Mononuclear cell (primary cell): ENCODE measurements around the gene TASOR2. TPM values are rescaled to one million over a fixed set of nuclear protein-coding genes. Genes with fewer than 3 reads are reported as not detected.
A peak's percentile ranks its signal among the peaks of the same experiment; 100 is the strongest.

ENCODE experiments used
- H3K27me3 ChIP-seq: 2 replicates; pipeline ENCODE4 v1.6.0; 2011; ENCODE audit warnings: low read length, control low read depth; ENCODE audit not compliant: insufficient read depth
- H3K4me1 ChIP-seq: 2 replicates; pipeline ENCODE4 v1.5.1; 2011; ENCODE audit warnings: mild to moderate bottlenecking, low read length, control low read depth; ENCODE audit not compliant: insufficient read depth
- H3K4me3 ChIP-seq: 2 replicates; pipeline ENCODE4 v1.5.1; 2011; ENCODE audit warnings: mild to moderate bottlenecking, low read length, moderate library complexity
- H3K9me3 ChIP-seq: 2 replicates; pipeline ENCODE4 v1.5.1; 2011; ENCODE audit warnings: low read depth, mild to moderate bottlenecking, control low read depth, low read length
- total RNA-seq: library from RNA; depleted of rRNA; stranded (reverse); fragments of >200 nt; gene quantifications from one replicate; pipeline ENCODE4 v1.2.3, GENCODE V29; 2012

TASOR2 gene
- total RNA-seq, 1 donor, result 114 TPM

DNA sequence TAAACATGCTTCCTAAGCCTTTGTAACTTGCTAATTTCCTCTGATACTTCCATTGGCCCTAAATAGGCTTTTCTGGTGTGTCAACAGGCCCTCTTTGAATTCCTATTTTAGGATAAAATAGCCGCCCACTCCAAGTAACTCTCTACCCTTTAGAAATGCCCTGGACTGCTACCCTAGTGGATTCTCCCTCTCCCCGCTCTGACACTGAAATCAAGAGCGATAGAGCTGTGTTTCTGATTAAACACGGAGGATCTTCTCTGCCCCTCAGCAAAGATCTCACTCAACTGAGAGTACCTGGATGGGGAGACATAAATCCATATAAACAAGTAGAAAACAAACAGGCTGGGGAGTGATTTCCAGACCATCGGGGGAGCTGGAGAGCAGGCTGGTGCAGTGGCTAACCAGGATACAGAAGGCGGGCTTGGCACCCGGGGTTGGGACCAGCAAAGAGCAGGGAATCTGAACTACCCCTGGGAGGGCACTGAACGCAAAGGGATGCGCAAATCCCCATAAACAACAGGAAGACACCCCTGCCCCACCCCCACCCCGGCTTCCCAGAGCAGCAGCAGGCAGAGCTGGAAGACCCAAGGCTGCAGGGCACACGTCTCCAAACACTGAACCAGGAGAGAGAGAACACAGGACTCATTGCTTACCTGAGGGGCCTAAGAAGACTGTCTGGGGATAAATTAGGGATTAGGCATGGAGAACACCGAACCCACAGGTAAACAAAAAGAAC lies 20.8 kb upstream of the TASOR2 start:
- Histone ChIP-seq H3K4me1 (peaks cover 30% of the 10 kb centered on the region), H3K27me3 (no peaks in the 10 kb centered on the region), H3K4me3 (no peak overlapping the region), H3K9me3 (no peaks in the 10 kb centered on the region)

DNA sequence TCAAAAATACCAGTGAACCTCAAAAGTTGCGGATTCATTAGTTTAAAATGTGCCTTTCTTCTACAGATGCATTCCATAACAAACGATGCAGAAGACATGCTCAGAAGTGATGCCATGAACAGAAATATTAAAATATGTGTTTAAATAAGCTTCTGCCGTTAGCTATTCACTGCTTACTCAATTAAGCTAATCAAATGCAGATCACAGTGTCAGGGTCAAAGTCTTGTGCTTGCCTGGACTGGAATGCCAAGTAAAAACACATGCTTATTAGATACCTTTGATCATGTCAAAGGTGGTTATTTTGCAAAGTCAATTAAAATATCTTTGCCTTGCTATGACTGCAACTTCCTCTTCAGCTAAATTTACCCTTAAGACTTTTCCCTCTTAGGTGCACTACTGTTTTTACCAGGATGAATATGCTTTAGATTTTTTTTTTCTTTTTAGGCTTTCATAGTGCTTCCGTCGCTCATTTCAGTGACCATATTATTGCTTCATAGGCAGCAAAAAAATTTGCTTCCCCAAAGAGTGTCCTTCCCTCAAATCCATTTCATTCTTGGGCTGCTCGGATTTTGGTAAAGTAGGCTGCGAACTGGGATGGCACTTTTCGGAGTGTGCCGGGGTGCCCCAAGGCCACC lies 19.1 kb upstream of the TASOR2 start:
- Histone ChIP-seq H3K27me3 (no peaks in the 10 kb centered on the region), H3K4me1 (peaks cover 19% of the 10 kb centered on the region), H3K9me3 (no peaks in the 10 kb centered on the region), H3K4me3 (peak overlapping the region; percentile 59)

DNA sequence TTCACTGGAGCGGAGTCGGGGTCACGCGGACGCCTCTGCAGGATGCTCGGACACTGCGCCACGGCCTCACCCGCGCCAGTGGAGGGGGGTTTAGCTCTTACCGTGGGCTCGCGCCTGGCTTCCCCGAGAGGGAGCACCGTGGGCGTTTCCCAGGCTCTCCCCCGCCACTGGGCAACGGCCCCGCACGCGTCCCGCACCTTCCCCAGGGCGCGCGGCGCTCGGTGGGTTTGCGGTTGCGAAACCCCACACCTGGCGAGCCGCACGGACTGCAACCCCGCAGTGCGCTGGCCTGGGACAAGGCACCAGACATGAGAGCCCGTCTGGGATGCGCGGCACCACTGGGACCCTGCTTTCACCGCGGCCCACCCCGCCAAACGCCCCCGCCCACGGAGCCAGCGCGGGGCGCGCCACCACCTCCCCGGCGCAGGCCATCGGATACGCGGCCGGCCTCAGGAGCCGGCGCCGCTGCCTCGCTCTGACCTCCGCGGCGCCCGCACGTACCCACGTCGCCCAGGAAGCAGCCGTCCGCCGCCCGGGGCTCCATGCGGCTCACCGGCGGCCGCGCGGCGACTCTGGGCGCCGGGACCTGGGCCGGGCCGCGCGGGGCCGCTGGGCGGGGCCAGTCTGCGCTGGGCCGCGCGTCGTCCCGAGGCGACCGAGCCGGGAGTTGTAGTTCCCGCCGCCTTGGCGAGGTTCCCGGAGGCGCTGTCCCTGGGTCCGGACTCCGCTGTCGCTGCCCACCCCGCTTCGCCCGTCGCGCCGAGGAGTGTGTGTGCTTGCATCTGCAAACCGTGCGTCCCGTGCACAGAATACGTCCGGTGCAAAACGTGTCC lies 18.4 kb upstream of the TASOR2 start, which contains the start of gene ASB13:
ASB13 (minus strand) TSS at position 588 of the 833 bp plus-strand sequence; CDS start at position 544, 44 bp downstream.
- peaks cover 19% of the 10 kb centered on the region for H3K4me1 ChIP-seq
- H3K9me3 ChIP-seq, result no peaks in the 10 kb centered on the region
- peak within 1 kb of the TSS; percentile 59 for H3K4me3 ChIP-seq
- H3K27me3 ChIP-seq, result no peaks in the 10 kb centered on the region

DNA sequence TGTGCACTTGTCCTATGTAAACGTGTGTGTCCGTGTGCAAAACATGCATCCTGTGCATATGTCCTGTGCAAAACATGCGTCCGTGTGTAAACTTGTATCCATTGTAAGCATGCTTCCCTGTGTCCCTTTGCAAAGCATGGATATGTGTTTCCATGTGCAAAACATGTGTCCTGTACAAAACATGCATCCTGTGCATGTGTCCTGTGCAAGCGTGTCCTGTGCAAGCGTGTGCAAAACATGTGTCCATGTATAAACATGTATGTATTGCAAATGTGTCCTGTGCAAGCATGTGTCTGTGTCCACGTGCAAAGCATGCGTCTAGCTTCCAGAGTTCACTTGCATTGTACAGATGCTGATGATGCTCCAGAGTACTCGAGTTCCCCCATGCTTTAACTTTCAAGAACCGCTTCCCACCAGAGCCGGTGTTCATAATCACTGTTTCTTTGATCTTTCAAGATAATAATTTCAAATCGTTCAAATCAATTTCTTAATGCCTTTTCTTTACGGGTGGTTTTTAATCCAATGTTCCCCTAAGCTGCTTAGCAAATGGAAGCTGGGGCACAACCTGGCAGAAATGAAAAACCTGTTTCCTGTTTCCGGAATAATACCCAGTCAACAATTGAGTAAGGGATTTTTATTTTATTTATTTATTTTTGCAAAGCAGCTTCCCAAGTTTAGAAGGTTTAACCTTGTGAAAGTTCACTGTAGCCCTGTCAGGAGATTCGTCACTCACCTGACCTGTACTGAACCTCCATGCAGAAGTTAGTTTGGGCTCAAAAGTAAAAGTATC lies 17.6 kb upstream of the TASOR2 start:
- Histone ChIP-seq H3K9me3 (no peaks in the 10 kb centered on the region), H3K4me1 (peaks cover 19% of the 10 kb centered on the region), H3K27me3 (no peaks in the 10 kb centered on the region), H3K4me3 (peak overlapping the region; percentile 59)

DNA sequence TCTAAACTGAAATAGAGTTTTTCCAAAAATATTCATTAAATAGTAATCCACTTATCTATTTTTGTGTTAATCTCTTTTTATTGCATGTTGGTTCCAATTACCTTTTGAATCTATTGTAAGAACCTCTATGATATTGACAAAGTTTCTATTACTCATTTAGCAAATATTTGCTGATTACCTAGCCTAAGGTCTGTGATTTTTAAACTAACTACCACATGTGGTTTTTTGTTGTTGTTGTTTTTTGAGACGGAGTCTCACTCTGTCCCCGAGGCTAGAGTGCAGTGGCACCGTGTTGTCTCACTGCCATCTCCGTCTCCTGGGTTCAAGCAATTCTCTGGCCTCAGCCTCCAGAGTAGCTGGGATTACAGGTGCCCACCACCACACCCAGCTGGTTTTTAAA lies 16.2 kb upstream of the TASOR2 start:
- Histone ChIP-seq H3K4me3 (no peak overlapping the region), H3K9me3 (no peaks in the 10 kb centered on the region), H3K4me1 (peaks cover 19% of the 10 kb centered on the region), H3K27me3 (peaks cover 3% of the 10 kb centered on the region)

DNA sequence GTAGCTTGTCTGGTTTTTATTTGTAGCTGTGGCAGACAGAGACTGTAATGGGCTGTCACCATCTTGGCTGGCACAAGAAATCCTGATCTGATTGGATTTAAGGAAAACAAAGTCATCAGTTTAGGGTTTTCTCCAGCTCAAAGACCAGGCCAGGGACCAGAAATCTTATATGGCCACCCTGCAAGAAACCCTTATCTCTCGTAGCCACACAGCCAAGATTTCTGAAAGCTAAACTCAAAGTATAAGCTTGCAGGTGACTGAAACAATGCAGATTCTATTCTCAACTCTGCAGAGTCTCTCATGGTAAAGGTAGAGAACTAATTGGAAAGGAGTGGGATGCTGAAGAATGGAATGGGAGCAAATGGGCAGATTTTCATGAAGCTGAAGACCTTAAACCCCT lies 15.0 kb upstream of the TASOR2 start:
- Histone ChIP-seq H3K4me1 (peaks cover 19% of the 10 kb centered on the region), H3K27me3 (peaks cover 3% of the 10 kb centered on the region), H3K4me3 (no peak overlapping the region), H3K9me3 (no peaks in the 10 kb centered on the region)

DNA sequence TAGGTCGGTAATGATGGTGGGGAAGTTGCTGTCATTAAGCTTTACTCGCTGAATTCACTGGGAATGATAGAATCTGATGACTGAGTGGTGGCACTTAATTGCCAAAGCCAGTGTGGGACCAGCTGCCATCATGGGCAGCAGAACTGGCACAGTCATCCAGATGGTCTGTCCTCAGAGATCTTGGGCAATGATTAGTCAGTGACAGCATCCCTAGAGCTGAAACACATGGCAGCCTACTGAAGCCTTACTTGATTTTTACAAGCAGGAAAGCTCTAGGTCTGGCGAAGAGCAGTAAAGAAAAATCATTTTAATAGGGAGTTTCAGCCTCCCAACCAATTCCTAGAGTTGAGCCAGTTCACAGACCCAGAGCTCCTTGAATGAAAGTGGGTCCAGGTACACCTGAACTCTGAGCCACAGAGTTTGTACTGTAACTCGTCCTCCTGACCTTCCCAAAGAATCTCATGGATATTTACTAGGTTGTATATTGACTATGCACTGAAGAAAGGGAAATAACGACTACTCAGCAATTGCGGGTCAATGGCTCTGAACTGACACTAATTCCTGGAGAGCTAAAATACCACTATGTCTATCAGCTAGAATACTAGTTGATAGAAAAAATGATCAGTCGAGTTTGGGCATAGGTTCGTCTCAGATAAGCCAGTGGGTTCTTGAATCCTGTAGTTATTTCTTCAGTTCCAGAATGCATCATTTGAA lies 13.8 kb upstream of the TASOR2 start:
- H3K4me1 ChIP-seq, result peaks cover 14% of the 10 kb centered on the region
- H3K9me3 ChIP-seq, result no peaks in the 10 kb centered on the region
- no peak overlapping the region for H3K4me3 ChIP-seq

DNA sequence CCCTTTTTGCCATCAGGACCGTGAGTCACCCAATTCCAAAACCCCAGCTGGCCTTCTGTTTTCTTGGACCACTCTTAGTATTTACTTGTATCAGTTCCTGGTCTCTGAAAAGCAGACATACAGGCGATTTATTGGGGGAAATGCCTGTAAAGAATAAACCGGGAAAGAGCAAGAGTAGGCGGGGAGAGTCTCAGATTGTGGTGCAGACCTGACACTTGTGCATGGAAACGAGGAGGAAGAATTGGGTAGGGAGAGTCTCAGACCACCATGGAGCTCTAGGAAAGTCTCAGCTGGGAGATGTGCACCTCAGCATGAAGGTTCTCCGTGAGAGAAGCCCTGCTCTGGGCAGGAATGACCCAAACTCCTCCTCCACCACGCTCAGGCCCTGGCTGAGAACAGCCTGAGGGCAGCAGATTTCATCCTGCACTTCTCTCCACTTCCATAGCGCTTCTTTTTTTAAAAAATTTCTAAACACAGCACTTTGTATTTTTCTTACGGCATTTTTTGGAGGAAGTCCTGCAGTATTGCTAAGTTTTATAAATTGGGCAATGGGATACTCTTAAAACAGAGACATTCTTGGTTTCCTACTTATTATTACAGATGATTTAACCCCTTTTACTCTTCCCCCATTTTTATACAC lies 6.1 kb upstream of the TASOR2 start:
- H3K4me3 ChIP-seq, result no peak overlapping the region
- H3K9me3 ChIP-seq, result no peaks in the 10 kb centered on the region
- H3K4me1 ChIP-seq, result no peaks in the 10 kb centered on the region
- no peaks in the 10 kb centered on the region for H3K27me3 ChIP-seq

More for the DNA sequence above, 13.8 kb upstream of the TASOR2 start:
- peaks cover 3% of the 10 kb centered on the region for H3K27me3 ChIP-seq

DNA sequence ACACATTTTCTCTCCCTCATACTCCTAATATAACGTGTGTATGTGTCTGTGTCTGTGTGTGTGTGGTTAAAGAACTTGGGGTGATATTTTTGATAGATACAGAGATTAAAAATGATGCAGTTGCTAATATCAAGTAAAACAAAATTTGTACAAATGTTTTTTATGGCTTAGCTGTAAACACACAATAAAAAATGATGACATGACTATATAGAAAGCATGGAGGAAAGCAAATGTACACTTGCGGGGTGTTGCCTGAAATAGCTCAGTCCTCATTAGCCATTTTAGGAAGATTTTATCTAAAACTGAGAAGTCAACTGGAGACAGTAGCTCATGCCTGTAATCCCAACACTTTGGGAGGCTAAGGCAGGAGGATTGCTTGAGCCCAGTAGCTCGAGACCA lies 5.6 kb upstream of the TASOR2 start:
- Histone ChIP-seq H3K4me1 (peaks cover 2% of the 10 kb centered on the region), H3K4me3 (no peak overlapping the region), H3K9me3 (no peaks in the 10 kb centered on the region), H3K27me3 (no peaks in the 10 kb centered on the region)

DNA sequence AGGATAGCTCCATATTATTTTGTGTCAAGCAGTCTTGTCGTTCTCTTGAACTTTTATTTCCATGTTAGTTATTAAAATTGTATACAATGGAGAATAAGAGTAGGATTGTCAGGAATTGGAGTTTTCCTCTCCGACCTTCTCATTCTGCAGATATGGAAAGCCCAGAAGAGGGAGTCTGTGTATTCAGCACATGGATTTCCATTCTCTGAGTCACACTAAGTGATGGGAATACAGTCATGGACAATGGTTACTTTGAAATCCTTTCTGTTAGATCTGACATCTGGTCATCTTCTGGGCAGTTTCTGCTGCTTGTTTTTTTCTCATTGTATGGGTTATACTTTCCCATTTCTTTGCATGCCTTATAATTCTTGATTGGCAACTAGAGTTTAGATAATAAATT lies 5.0 kb upstream of the TASOR2 start:
- Histone ChIP-seq H3K27me3 (no peaks in the 10 kb centered on the region), H3K4me3 (no peak overlapping the region), H3K9me3 (no peaks in the 10 kb centered on the region), H3K4me1 (peaks cover 6% of the 10 kb centered on the region)

DNA sequence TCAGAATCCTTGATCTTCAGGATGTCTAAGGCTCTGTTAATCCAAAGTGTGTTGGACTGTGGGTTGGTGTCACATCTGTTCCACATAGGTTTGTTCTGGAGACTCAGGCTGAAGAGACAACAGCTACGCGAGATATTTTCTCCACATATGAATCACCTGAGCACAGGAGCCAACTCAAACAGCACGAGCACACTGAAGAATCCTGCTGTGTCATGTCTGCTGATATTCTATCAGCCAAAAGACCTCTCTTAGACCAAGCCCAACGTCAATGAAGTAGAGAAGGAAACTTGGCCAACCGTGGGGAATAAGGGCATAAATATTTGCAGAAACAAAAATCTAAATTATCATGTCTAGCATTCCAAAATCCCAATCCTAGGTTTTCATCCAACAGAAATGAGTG lies 2.7 kb upstream of the TASOR2 start:
- Histone ChIP-seq H3K4me1 (peaks cover 13% of the 10 kb centered on the region), H3K9me3 (no peaks in the 10 kb centered on the region), H3K4me3 (no peak overlapping the region)

DNA sequence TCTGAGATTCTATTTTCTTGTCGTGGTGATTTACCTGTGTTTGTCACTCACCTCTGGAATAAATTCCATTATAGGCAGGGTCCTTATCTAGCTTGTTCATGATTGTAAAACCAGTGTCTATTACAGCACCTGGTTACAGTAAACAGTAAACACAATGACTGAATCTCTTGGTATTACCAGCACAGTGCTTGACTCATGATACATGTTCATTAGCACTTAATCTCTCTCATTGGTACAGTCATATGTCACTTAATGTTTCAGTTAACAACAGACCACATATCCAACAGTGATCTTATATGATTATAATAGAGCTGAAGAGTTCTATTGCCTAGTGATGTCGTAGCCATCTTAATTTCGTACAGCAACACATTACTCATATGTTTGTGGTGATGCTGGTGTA lies 1.6 kb upstream of the TASOR2 start:
- Histone ChIP-seq H3K9me3 (no peaks in the 10 kb centered on the region), H3K4me1 (peaks cover 17% of the 10 kb centered on the region), H3K27me3 (no peaks in the 10 kb centered on the region), H3K4me3 (no peak overlapping the region)

More for the DNA sequence above, 2.7 kb upstream of the TASOR2 start:
- no peaks in the 10 kb centered on the region for H3K27me3 ChIP-seq

DNA sequence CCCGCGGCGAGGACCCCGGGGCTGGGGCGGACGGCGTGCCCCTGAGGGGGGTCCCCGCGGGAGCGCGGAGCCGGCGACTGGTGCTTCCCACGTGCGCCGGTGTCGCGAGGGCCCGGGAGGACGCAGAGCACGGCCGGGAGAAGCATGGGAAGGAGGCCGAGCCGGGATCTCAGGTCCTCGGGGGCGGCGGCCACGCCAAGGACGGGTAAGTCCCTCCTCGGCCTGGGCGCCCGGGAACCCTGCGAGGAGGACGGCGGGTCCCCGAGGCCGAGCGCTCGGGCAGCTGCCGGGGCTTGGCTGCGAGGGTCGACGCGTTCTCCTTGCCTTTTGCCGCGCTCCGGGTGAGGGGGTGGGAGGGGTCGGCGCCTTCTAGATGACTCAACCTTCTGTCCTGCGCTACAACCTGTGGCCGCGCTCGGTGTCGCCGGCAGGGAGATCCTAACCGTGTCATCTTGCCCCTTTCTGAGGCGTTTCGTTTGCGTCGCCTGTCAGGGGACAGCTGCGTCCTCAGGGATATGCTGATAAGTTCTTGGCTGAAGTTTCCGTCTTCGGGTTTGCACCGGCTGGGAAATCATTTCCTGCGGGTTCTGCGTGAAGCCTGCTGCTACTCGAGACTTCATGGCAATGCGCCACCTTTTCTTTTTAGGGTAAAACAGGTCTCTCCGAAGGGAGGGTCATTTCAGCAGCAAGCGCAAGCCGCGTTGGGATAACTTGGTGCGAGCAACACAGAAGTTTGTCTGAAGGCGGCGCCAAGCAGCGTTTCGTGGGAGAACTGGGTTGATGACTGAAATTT lies 529 bp downstream of the TASOR2 start:
- Histone ChIP-seq H3K4me3 (peak overlapping the region; percentile 93), H3K9me3 (no peaks in the 10 kb centered on the region), H3K4me1 (peaks cover 20% of the 10 kb centered on the region), H3K27me3 (no peaks in the 10 kb centered on the region)
